Muscle of leg (tissue), 11 donors: ENCODE data around the gene COLEC12. TPM values are rescaled to one million over a fixed set of nuclear protein-coding genes. Genes with fewer than 3 reads are reported as not detected.
A peak's percentile ranks its signal among the peaks of the same experiment; 100 is the strongest.
"Not testable (repeated sequence)": the region's sequence is repeated elsewhere in the genome, so short reads cannot be mapped to it uniquely, and the experiment has no call there.

ENCODE experiments used
- DNase-seq: peaks from one replicate; pipeline ENCODE4 v3.0.0; 2013
- H3K27ac ChIP-seq: one replicate; pipeline ENCODE4 v1.5.1; 2013; ENCODE audit warnings: mild to moderate bottlenecking, low read length, control low read depth
- H3K27me3 ChIP-seq: one replicate; pipeline ENCODE4 v1.6.1; 2013; ENCODE audit warnings: low read length; ENCODE audit not compliant: control insufficient read depth, insufficient read depth
- H3K36me3 ChIP-seq: one replicate; pipeline ENCODE4 v1.6.1; 2013; ENCODE audit warnings: low read length; ENCODE audit not compliant: control insufficient read depth, insufficient read depth
- H3K4me1 ChIP-seq: one replicate; pipeline ENCODE4 v1.6.1; 2013; ENCODE audit warnings: low read length; ENCODE audit not compliant: control insufficient read depth, insufficient read depth
- H3K4me3 ChIP-seq: one replicate; pipeline ENCODE4 v1.5.1; 2013; ENCODE audit warnings: low read length, control low read depth
- H3K9me3 ChIP-seq: replicated peaks from 2 replicates; pipeline ENCODE4 v1.6.1; 2013; ENCODE audit warnings: low read depth, low read length; ENCODE audit not compliant: control insufficient read depth
- WGBS: methylation state at CpG from one replicate; pipeline ENCODE4 v1.1.5; 2013; ENCODE audit warnings: missing lambda C conversion rate; ENCODE audit not compliant: insufficient coverage; 5-methylcytosine and 5-hydroxymethylcytosine counted together
- polyA plus RNA-seq, 8 donors: library from polyadenylated mRNA; unstranded; fragments of 120-200 nt; gene quantifications; one replicate each; pipeline versions ENCODE4 v1.2.1 to v1.2.3, GENCODE V29; 2013; ENCODE audit warnings: inconsistent platforms in 1 of 8, low replicate concordance in 1 of 8; ENCODE audit not compliant: insufficient read length in 8 of 8, insufficient read depth in 1 of 8
- total RNA-seq: library from RNA; stranded (reverse); fragments of 120-200 nt; gene quantifications from one replicate; pipeline ENCODE4 v1.2.4, GENCODE V29; 2013

Gene COLEC12
- total and polyA plus RNA-seq, 9 donors = 41.1 to 83.6 (median 59.9) TPM

DNA sequence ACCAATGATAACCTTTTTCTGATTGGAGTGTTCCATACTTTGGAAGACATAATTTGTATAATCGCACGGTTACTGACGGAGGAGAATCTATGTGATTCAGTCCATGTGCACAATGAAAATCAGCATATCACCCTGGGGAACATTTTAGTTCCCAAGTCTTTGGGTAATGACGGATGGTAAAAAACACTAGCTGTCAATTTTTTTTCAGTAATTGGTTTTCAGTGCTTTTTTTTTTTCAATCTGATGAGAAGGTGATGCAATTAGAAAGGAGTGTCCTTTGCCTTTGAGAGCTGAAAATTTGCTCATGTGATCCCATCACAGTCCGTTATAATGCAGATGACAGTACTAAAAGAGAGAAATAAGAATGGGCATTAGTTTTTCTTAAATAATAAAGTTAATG lies 180.8 kb downstream of the COLEC12 start:
- Histone ChIP-seq H3K4me1 (peaks cover 8% of the 10 kb centered on the region), H3K4me3 (no peak overlapping the region), H3K27me3 (no peaks in the 10 kb centered on the region), H3K36me3 (peaks cover 3% of the 10 kb centered on the region), H3K27ac (no peak overlapping the region), H3K9me3 (no peaks in the 10 kb centered on the region)
- no peak for DNase-seq
- 73% methylated on average over 4 of the region's 5 CpGs for WGBS

DNA sequence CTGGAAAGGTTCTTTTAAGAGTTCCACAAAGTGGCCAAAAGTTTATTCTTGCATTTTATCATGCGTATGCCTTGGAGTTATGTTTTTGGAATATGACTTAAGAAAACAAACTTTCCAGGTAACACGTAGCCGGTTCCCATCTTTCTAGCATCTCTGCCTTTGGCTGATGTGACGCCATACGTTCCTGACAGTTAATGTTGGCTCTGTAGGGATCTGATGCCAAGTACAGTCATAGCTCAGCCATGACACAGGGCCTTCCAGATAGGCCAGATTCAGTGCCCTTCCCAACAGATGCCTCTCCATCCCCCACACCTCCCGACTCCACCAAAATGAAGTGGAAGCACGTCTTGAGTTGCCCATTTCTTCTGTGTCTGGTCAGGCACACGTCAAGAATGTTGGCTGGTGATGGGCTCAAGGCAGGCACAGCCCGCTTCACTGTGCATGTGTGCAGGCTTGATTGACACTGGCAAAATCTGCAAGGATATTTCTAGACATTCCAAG lies 181.7 kb downstream of the COLEC12 start:
- WGBS = 90% methylated on average over 7 of the region's 9 CpGs
- no peaks in the 10 kb centered on the region for H3K27me3 ChIP-seq
- H3K4me1 ChIP-seq = peaks cover 8% of the 10 kb centered on the region
- no peaks in the 10 kb centered on the region for H3K9me3 ChIP-seq
- no peak for DNase-seq
- no peak overlapping the region for H3K4me3 ChIP-seq
- no peak overlapping the region for H3K27ac ChIP-seq
- H3K36me3 ChIP-seq = peaks cover 3% of the 10 kb centered on the region

GRCh38 chr18:317618-318017 lies 182.9 kb downstream of the COLEC12 start:
- 100% methylated on average over 3 of the region's 6 CpGs for WGBS
- no peaks in the 10 kb centered on the region for H3K27me3 ChIP-seq
- H3K4me3 ChIP-seq = no peak overlapping the region
- peaks cover 3% of the 10 kb centered on the region for H3K36me3 ChIP-seq
- no peak overlapping the region for H3K27ac ChIP-seq
- H3K4me1 ChIP-seq = peaks cover 7% of the 10 kb centered on the region
- H3K9me3 ChIP-seq = no peaks in the 10 kb centered on the region
- no peak for DNase-seq

- Histone ChIP-seq H3K27ac (peak overlapping the region; percentile 20), H3K27me3 (no peaks in the 10 kb centered on the region), H3K9me3 (no peaks in the 10 kb centered on the region), H3K4me1 (peaks cover 4% of the 10 kb centered on the region), H3K36me3 (peaks cover 3% of the 10 kb centered on the region), H3K4me3 (no peak overlapping the region)
- DNase-seq = peak; percentile 36
- WGBS = 80% methylated on average over 1 of the region's 8 CpGs
These were observed 184.1 kb downstream of the COLEC12 start for GRCh38 chr18:316393-316792.

- Histone ChIP-seq H3K27ac (no peak overlapping the region), H3K4me3 (no peak overlapping the region), H3K4me1 (peaks cover 4% of the 10 kb centered on the region), H3K36me3 (peaks cover 2% of the 10 kb centered on the region), H3K9me3 (no peaks in the 10 kb centered on the region), H3K27me3 (no peaks in the 10 kb centered on the region)
- no peak for DNase-seq
These were observed 186.6 kb downstream of the COLEC12 start for GRCh38 chr18:313931-314330.

DNA sequence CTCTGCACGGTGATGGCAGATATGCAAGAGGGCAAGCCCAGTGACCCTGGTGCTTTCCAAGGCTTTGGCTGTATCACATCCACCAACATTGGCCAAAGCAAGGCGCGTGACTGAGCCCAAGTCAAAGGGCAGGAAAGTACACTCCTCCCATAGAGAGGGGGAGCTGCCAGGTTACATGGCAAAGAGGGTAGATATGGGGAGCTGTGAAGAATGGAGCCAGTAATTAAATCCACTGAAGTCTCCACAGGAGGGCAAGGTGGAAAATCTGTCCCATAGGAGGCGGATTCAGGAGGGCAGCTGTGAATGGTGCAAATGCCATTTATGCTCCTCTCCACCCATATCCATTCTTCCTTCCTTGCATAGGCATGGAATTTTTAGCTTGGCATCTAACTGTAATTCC lies 188.1 kb downstream of the COLEC12 start:
- no peak overlapping the region for H3K27ac ChIP-seq
- H3K4me1 ChIP-seq = peaks cover 4% of the 10 kb centered on the region
- DNase-seq = no peak
- no peaks in the 10 kb centered on the region for H3K9me3 ChIP-seq
- H3K27me3 ChIP-seq = no peaks in the 10 kb centered on the region
- WGBS = 80% methylated on average over 1 of the region's 4 CpGs
- H3K36me3 ChIP-seq = no peaks in the 10 kb centered on the region
- no peak overlapping the region for H3K4me3 ChIP-seq

DNA sequence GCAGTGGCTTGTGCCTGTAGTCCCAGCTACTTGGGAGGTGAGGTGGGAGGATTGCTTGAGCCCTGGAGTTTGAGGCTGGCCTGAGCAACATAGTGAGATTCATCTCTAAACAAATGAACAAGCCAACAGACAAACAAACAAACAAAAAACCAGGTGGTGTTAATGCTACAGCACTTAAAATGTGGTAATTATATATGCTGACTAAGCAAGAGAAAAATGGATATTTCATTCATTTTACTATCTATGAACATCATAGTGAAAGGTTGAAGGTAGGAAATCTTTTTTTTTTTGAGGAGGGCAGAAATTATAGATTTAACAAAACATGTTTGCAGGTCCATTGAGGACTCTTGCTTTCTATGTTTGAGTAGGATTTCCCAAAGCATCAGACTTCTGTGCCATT lies 190.5 kb downstream of the COLEC12 start:
- no peak overlapping the region for H3K27ac ChIP-seq
- no peaks in the 10 kb centered on the region for H3K9me3 ChIP-seq
- no peaks in the 10 kb centered on the region for H3K4me1 ChIP-seq
- peaks cover 3% of the 10 kb centered on the region for H3K27me3 ChIP-seq
- no peaks in the 10 kb centered on the region for H3K36me3 ChIP-seq
- no peak for DNase-seq
- H3K4me3 ChIP-seq = no peak overlapping the region

- DNase-seq, H3K9me3 ChIP-seq, H3K27ac ChIP-seq, H3K36me3 ChIP-seq, H3K4me3 ChIP-seq, H3K4me1 ChIP-seq, H3K27me3 ChIP-seq: not testable (repeated sequence)
- no CpG with 5 or more reads among the region's 4 CpGs for WGBS
These were observed 192.4 kb downstream of the COLEC12 start for GRCh38 chr18:308086-308485.

- Histone ChIP-seq H3K9me3 (no peaks in the 10 kb centered on the region), H3K4me1 (no peaks in the 10 kb centered on the region), H3K4me3 (no peak overlapping the region), H3K27ac (no peak overlapping the region), H3K36me3 (no peaks in the 10 kb centered on the region), H3K27me3 (peaks cover 3% of the 10 kb centered on the region)
- no peak for DNase-seq
- 88% methylated on average over 2 of the region's 7 CpGs for WGBS
These were observed 193.8 kb downstream of the COLEC12 start for GRCh38 chr18:306608-307255.

- WGBS = 67% methylated on average over 1 of the region's 6 CpGs
- H3K4me1 ChIP-seq = no peaks in the 10 kb centered on the region
These were observed 195.4 kb downstream of the COLEC12 start for GRCh38 chr18:305003-305501.

GRCh38 chr18:303607-304006 lies 196.9 kb downstream of the COLEC12 start:
- Histone ChIP-seq H3K36me3 (no peaks in the 10 kb centered on the region), H3K4me1 (no peaks in the 10 kb centered on the region), H3K9me3 (no peaks in the 10 kb centered on the region), H3K27ac (no peak overlapping the region), H3K4me3 (no peak overlapping the region), H3K27me3 (peaks cover 3% of the 10 kb centered on the region)
- no peak for DNase-seq
- no CpG with 5 or more reads among the region's 2 CpGs for WGBS

More at GRCh38 chr18:305003-305501, 195.4 kb downstream of the COLEC12 start:
- Histone ChIP-seq H3K9me3 (no peaks in the 10 kb centered on the region), H3K36me3 (no peaks in the 10 kb centered on the region), H3K27ac (no peak overlapping the region), H3K4me3 (no peak overlapping the region), H3K27me3 (peaks cover 3% of the 10 kb centered on the region)
- no peak for DNase-seq
